OCI-LY7 (cell line): Measurements from ENCODE around the gene FANCE.

Experiments
- CTCF ChIP-seq: fragments of 200-600 bp; sonication (generic); conservative IDR thresholded peaks from 2 replicates; pipeline ENCODE4 v1.5.1; 2014; ENCODE audit warnings: mild to moderate bottlenecking, antibody characterized with exemption, low read length, moderate library complexity, mixed read lengths
- EZH2phosphoT487 ChIP-seq: fragments of 200-600 bp; sonication (generic); IDR thresholded peaks from 2 replicates; pipeline ENCODE4 v1.6.1; 2018; ENCODE audit warnings: low read depth, borderline replicate concordance, mild to moderate bottlenecking, mixed run types, antibody characterized with exemption, low read length, moderate library complexity, mixed read lengths

- no peak for TF ChIP-seq CTCF
- TF ChIP-seq EZH2phosphoT487: no peak
Observed at GRCh38 chr6:35471836-35472345, 19.8 kb downstream of the FANCE start.
